GM23338 (cell line): Measurements from ENCODE around the gene PHLDB2. TPM values are rescaled to one million over a fixed set of nuclear protein-coding genes. Genes with fewer than 3 reads are reported as not detected.

Source experiments
- ATAC-seq: fragments of 200-7000 bp; cut with Tn5 transposase; 3 replicates; pipeline ENCODE4 v1.9.1; 2020
- DNase-seq: peaks from one replicate; pipeline ENCODE4 v3.0.0-alpha.2; 2015; ENCODE audit warnings: low spot score
- H2AFZ ChIP-seq: fragments of 200-600 bp; sonication (generic); 2 replicates; pipeline ENCODE4 v1.8.0; 2016; ENCODE audit warnings: antibody characterized with exemption, mild to moderate bottlenecking, moderate library complexity
- H3F3A ChIP-seq: fragments of 200-600 bp; sonication (generic); replicated peaks from 2 replicates; pipeline ENCODE4 v1.8.0; 2017; ENCODE audit warnings: antibody characterized with exemption, mixed run types, low read depth
- H3K27ac ChIP-seq: fragments of 200-600 bp; sonication (generic); 2 replicates; pipeline ENCODE4 v1.6.1; 2016; ENCODE audit warnings: low read depth
- H3K27me3 ChIP-seq: fragments of 200-600 bp; sonication (generic); 2 replicates; pipeline ENCODE4 v1.8.0; 2016; ENCODE audit warnings: mild to moderate bottlenecking, mixed run types, moderate library complexity; ENCODE audit not compliant: insufficient read depth
- H3K36me3 ChIP-seq: fragments of 200-600 bp; sonication (generic); 2 replicates; pipeline ENCODE4 v1.8.0; 2016; ENCODE audit warnings: mild to moderate bottlenecking; ENCODE audit not compliant: insufficient read depth
- H3K4me1 ChIP-seq: fragments of 200-600 bp; sonication (generic); 2 replicates; pipeline ENCODE4 v1.8.0; 2016; ENCODE audit warnings: mild to moderate bottlenecking, moderate library complexity; ENCODE audit not compliant: insufficient read depth
- H3K4me2 ChIP-seq: fragments of 200-600 bp; sonication (generic); 2 replicates; pipeline ENCODE4 v1.7.1; 2017; ENCODE audit warnings: mixed run types
- H3K4me3 ChIP-seq: fragments of 200-600 bp; sonication (generic); 2 replicates; pipeline ENCODE4 v1.6.1; 2016; ENCODE audit warnings: mixed run types
- H3K79me2 ChIP-seq: fragments of 200-600 bp; sonication (generic); replicated peaks from 2 replicates; pipeline ENCODE4 v1.8.0; 2017; ENCODE audit warnings: mild to moderate bottlenecking; ENCODE audit not compliant: insufficient read depth
- H3K9me2 ChIP-seq: fragments of 200-600 bp; sonication (generic); 2 replicates; pipeline ENCODE4 v1.8.0; 2017; ENCODE audit not compliant: insufficient read depth
- H4K20me1 ChIP-seq: fragments of 200-600 bp; sonication (generic); replicated peaks from 2 replicates; pipeline ENCODE4 v1.8.0; 2017; ENCODE audit warnings: mild to moderate bottlenecking; ENCODE audit not compliant: insufficient read depth
- H3K27ac Mint-ChIP-seq: 2 replicates; pipeline ENCODE4 v1.8.0; 2020; ENCODE audit warnings: inconsistent platforms, mild to moderate bottlenecking, moderate library complexity, mixed read lengths
- H3K27me3 Mint-ChIP-seq: 3 replicates; pipeline ENCODE4 v1.8.0; 2022; ENCODE audit warnings: low read depth, mild to moderate bottlenecking, moderate library complexity, mixed read lengths, inconsistent platforms; ENCODE audit not compliant: insufficient read depth, poor library complexity
- H3K36me3 Mint-ChIP-seq: 3 replicates; pipeline ENCODE4 v1.8.0; 2021; ENCODE audit warnings: low read depth, mild to moderate bottlenecking, inconsistent platforms, moderate library complexity, mixed read lengths
- H3K4me1 Mint-ChIP-seq: 3 replicates; pipeline ENCODE4 v1.8.0; 2020; ENCODE audit warnings: mild to moderate bottlenecking, inconsistent platforms, mixed read lengths
- H3K4me3 Mint-ChIP-seq: 3 replicates; pipeline ENCODE4 v1.8.0; 2021; ENCODE audit warnings: moderate library complexity, mild to moderate bottlenecking, inconsistent platforms, mixed read lengths
- H3K9me3 Mint-ChIP-seq: 3 replicates; pipeline ENCODE4 v1.8.0; 2020; ENCODE audit warnings: moderate library complexity, mild to moderate bottlenecking, inconsistent platforms, mixed read lengths
- CREB1 ChIP-seq: fragments of 250-450 bp; sonication (Bioruptor Pico); IDR thresholded peaks from 2 replicates; pipeline ENCODE4 v1.5.0; 2020; ENCODE audit warnings: low read depth, mild to moderate bottlenecking, moderate library complexity
- ETS1 ChIP-seq: IDR thresholded peaks from 2 replicates; pipeline ENCODE4 v1.6.1; 2016; ENCODE audit warnings: antibody characterized with exemption
- EZH2 ChIP-seq: fragments of 200-600 bp; sonication (generic); IDR thresholded peaks from one replicate; pipeline ENCODE4 v1.8.0; 2017; ENCODE audit warnings: antibody characterized with exemption, mild to moderate bottlenecking, low read depth; ENCODE audit not compliant: unreplicated experiment
- EZH2phosphoT487 ChIP-seq: fragments of 200-600 bp; sonication (generic); IDR thresholded peaks from one replicate; pipeline ENCODE4 v1.8.1; 2018; ENCODE audit warnings: antibody characterized with exemption; ENCODE audit not compliant: unreplicated experiment
- JUNB ChIP-seq: IDR thresholded peaks from one replicate; pipeline ENCODE4 v1.6.1; 2016; ENCODE audit warnings: antibody characterized with exemption; ENCODE audit not compliant: unreplicated experiment
- NANOG ChIP-seq: IDR thresholded peaks from 2 replicates; pipeline ENCODE4 v1.6.1; 2016; ENCODE audit warnings: antibody characterized with exemption, borderline replicate concordance
- POLR2AphosphoS5 ChIP-seq: IDR thresholded peaks from 2 replicates; pipeline ENCODE4 v1.6.1; 2016; ENCODE audit warnings: antibody characterized with exemption, low read depth
- STAT1 ChIP-seq: IDR thresholded peaks from one replicate; pipeline ENCODE4 v1.6.1; 2016; ENCODE audit warnings: antibody characterized with exemption; ENCODE audit not compliant: unreplicated experiment
- ZNF114 ChIP-seq: fragments of 250-450 bp; sonication (Bioruptor Pico); IDR thresholded peaks from 2 replicates; pipeline ENCODE4 v1.5.0; 2020; ENCODE audit warnings: mild to moderate bottlenecking, moderate library complexity
- ZNF331 ChIP-seq: fragments of 250-450 bp; sonication (Bioruptor Pico); IDR thresholded peaks from 2 replicates; pipeline ENCODE4 v1.5.0; 2020; ENCODE audit warnings: low read depth, mild to moderate bottlenecking, moderate library complexity
- ZNF462 ChIP-seq: fragments of 250-450 bp; sonication (Bioruptor Pico); IDR thresholded peaks from 2 replicates; pipeline ENCODE4 v1.5.0; 2020; ENCODE audit warnings: mild to moderate bottlenecking, moderate library complexity
- polyA plus RNA-seq: library from polyadenylated mRNA; unstranded; fragments of >200 nt; fragmentation: Nextera tagmentation; extraction: Ambion mirVana; gene quantifications from 2 replicates; pipeline ENCODE4 v1.2.1, GENCODE V29; 2016
- total RNA-seq: library from RNA; depleted of rRNA; stranded (reverse); fragments of >200 nt; shearing (Covaris generic); gene quantifications from 2 replicates; pipeline ENCODE4 v1.2.3, GENCODE V29; 2014
- TF ChIP-seq, protein P1 (sequence below): IDR thresholded peaks from one replicate; pipeline ENCODE4 v1.6.1; 2018; ENCODE audit warnings: antibody characterized with exemption; ENCODE audit not compliant: unreplicated experiment
- TF ChIP-seq, protein P2 (sequence below), 2 experiments: fragments of 200-600 bp in 1 of 2; sonication (generic) in 1 of 2; conservative IDR thresholded peaks; 2 replicates each; pipeline versions ENCODE4 v1.5.1 to v1.6.1; 2016 to 2017; ENCODE audit warnings: antibody characterized with exemption in 2 of 2, low read depth in 2 of 2, mild to moderate bottlenecking in 2 of 2, moderate library complexity in 1 of 2

The PHLDB2 gene
- total and polyA plus RNA-seq, 2 experiments from 2014 or later = 19.5 to 33.7 TPM

GRCh38 chr3:111999484-112000324 lies 140.6 kb downstream of the PHLDB2 start:
- H3K79me2 ChIP-seq = no peaks in the 10 kb centered on the region
- H3K27ac ChIP-seq = no peak overlapping the region
- Mint-ChIP-seq H3K4me1 (peaks cover 22% of the 10 kb centered on the region), H3K4me3 (peak overlapping the region; percentile 92), H3K9me3 (no peaks in the 10 kb centered on the region), H3K27me3 (peaks cover 21% of the 10 kb centered on the region), H3K27ac (no peak overlapping the region), H3K36me3 (peaks cover 11% of the 10 kb centered on the region; the same call in 1 of the 3 replicates)
- peak overlapping the region; percentile 80 for H3K4me3 ChIP-seq
- no peaks in the 10 kb centered on the region; the same call in 1 of the 2 replicates for H4K20me1 ChIP-seq
- peak overlapping the region; percentile 85 for H3K4me2 ChIP-seq
- H3K36me3 ChIP-seq = no peaks in the 10 kb centered on the region
- ATAC-seq (peak; percentile 30), DNase-seq (peak; percentile 62)
- peaks cover 18% of the 10 kb centered on the region for H3K4me1 ChIP-seq
- H3F3A ChIP-seq = no peaks in the 10 kb centered on the region
- TF ChIP-seq, protein P1, sequence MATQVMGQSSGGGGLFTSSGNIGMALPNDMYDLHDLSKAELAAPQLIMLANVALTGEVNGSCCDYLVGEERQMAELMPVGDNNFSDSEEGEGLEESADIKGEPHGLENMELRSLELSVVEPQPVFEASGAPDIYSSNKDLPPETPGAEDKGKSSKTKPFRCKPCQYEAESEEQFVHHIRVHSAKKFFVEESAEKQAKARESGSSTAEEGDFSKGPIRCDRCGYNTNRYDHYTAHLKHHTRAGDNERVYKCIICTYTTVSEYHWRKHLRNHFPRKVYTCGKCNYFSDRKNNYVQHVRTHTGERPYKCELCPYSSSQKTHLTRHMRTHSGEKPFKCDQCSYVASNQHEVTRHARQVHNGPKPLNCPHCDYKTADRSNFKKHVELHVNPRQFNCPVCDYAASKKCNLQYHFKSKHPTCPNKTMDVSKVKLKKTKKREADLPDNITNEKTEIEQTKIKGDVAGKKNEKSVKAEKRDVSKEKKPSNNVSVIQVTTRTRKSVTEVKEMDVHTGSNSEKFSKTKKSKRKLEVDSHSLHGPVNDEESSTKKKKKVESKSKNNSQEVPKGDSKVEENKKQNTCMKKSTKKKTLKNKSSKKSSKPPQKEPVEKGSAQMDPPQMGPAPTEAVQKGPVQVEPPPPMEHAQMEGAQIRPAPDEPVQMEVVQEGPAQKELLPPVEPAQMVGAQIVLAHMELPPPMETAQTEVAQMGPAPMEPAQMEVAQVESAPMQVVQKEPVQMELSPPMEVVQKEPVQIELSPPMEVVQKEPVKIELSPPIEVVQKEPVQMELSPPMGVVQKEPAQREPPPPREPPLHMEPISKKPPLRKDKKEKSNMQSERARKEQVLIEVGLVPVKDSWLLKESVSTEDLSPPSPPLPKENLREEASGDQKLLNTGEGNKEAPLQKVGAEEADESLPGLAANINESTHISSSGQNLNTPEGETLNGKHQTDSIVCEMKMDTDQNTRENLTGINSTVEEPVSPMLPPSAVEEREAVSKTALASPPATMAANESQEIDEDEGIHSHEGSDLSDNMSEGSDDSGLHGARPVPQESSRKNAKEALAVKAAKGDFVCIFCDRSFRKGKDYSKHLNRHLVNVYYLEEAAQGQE = no peak
- no peak for TF ChIP-seq ZNF114
- TF ChIP-seq EZH2phosphoT487 = no peak
- no peak for TF ChIP-seq STAT1
- TF ChIP-seq POLR2AphosphoS5 = no peak
- no peak for TF ChIP-seq EZH2
- TF ChIP-seq JUNB = no peak
- no peak for TF ChIP-seq NANOG
- TF ChIP-seq, protein P2, sequence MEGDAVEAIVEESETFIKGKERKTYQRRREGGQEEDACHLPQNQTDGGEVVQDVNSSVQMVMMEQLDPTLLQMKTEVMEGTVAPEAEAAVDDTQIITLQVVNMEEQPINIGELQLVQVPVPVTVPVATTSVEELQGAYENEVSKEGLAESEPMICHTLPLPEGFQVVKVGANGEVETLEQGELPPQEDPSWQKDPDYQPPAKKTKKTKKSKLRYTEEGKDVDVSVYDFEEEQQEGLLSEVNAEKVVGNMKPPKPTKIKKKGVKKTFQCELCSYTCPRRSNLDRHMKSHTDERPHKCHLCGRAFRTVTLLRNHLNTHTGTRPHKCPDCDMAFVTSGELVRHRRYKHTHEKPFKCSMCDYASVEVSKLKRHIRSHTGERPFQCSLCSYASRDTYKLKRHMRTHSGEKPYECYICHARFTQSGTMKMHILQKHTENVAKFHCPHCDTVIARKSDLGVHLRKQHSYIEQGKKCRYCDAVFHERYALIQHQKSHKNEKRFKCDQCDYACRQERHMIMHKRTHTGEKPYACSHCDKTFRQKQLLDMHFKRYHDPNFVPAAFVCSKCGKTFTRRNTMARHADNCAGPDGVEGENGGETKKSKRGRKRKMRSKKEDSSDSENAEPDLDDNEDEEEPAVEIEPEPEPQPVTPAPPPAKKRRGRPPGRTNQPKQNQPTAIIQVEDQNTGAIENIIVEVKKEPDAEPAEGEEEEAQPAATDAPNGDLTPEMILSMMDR (conservative IDR thresholded peaks at IDR 0.05; ENCODE audit: low read depth in 2 of 2) = no peak
- TF ChIP-seq ETS1 = no peak
- no peak for TF ChIP-seq ZNF331 (CRISPR knock-in tag)
- TF ChIP-seq ZNF462 (CRISPR knock-in tag) = no peak
- TF ChIP-seq CREB1 (CRISPR knock-in tag) = no peak
- H3K27me3 ChIP-seq = peaks cover 22% of the 10 kb centered on the region
- no peaks in the 10 kb centered on the region for H3K9me2 ChIP-seq
- peak overlapping the region; percentile 98 for H2AFZ ChIP-seq
